DND-41 (cell line): Measurements from ENCODE around the gene TBL1X.

ENCODE experiments used
- ATAC-seq: fragments of 200-7000 bp; cut with Tn5 transposase; 3 replicates; pipeline ENCODE4 v1.9.1; 2021; ENCODE audit warnings: low read depth; ENCODE audit not compliant: insufficient read depth
- DNase-seq: peaks from one replicate; pipeline ENCODE4 v3.0.0-alpha.2; 2020
- H2AFZ ChIP-seq: 2 replicates; pipeline ENCODE4 v1.6.0; 2012; ENCODE audit warnings: low read depth, low read length
- H3K27ac ChIP-seq: 2 replicates; pipeline ENCODE4 v1.5.1; 2012; ENCODE audit warnings: low read length, inconsistent platforms
- H3K27me3 ChIP-seq: fragments of 200-600 bp; sonication (generic); 2 replicates; pipeline ENCODE4 v1.6.0; 2012; ENCODE audit warnings: low read length, mild to moderate bottlenecking, inconsistent platforms; ENCODE audit not compliant: insufficient read depth, poor library complexity
- H3K36me3 ChIP-seq: 2 replicates; pipeline ENCODE4 v1.5.1; 2012; ENCODE audit warnings: low read length, inconsistent platforms; ENCODE audit not compliant: insufficient read depth
- H3K4me1 ChIP-seq: 2 replicates; pipeline ENCODE4 v1.5.1; 2012; ENCODE audit warnings: mild to moderate bottlenecking, low read length; ENCODE audit not compliant: insufficient read depth
- H3K4me2 ChIP-seq: 2 replicates; pipeline ENCODE4 v1.6.0; 2012; ENCODE audit warnings: mild to moderate bottlenecking, moderate library complexity, low read length, inconsistent platforms; ENCODE audit not compliant: insufficient read depth
- H3K4me3 ChIP-seq, 2 experiments: fragments of 200-600 bp in 1 of 2; shearing (Covaris generic) in 1 of 2; 2 replicates each; pipeline ENCODE4 v1.5.1; 2012 to 2016; ENCODE audit warnings: inconsistent platforms in 2 of 2, low read length in 2 of 2, mild to moderate bottlenecking in 2 of 2, low read depth in 1 of 2, moderate library complexity in 1 of 2
- H3K79me2 ChIP-seq: 2 replicates; pipeline ENCODE4 v1.6.0; 2012; ENCODE audit warnings: low read length, inconsistent platforms; ENCODE audit not compliant: insufficient read depth
- H3K9ac ChIP-seq: 2 replicates; pipeline ENCODE4 v1.6.0; 2012; ENCODE audit warnings: low read depth, mild to moderate bottlenecking, inconsistent platforms, low read length, moderate library complexity
- H3K9me3 ChIP-seq: 2 replicates; pipeline ENCODE4 v1.5.1; 2012; ENCODE audit warnings: low read length, moderate library complexity, mild to moderate bottlenecking, inconsistent platforms; ENCODE audit not compliant: insufficient read depth, severe bottlenecking
- H4K20me1 ChIP-seq: 2 replicates; pipeline ENCODE4 v1.6.0; 2012; ENCODE audit warnings: low read length; ENCODE audit not compliant: insufficient read depth
- EZH2 ChIP-seq: IDR thresholded peaks from 3 replicates; pipeline ENCODE4 v1.6.1; 2012; ENCODE audit warnings: borderline replicate concordance, low read depth, mild to moderate bottlenecking, moderate library complexity, low read length, inconsistent platforms; ENCODE audit not compliant: severe bottlenecking
- TF ChIP-seq, protein P1 (sequence below): IDR thresholded peaks from 2 replicates; pipeline ENCODE4 v1.5.1; 2012; ENCODE audit warnings: borderline replicate concordance, low read length, moderate library complexity, mild to moderate bottlenecking; ENCODE audit not compliant: poor library complexity, severe bottlenecking; ENCODE audit errors: extremely low read depth

Gene TBL1X

DNA sequence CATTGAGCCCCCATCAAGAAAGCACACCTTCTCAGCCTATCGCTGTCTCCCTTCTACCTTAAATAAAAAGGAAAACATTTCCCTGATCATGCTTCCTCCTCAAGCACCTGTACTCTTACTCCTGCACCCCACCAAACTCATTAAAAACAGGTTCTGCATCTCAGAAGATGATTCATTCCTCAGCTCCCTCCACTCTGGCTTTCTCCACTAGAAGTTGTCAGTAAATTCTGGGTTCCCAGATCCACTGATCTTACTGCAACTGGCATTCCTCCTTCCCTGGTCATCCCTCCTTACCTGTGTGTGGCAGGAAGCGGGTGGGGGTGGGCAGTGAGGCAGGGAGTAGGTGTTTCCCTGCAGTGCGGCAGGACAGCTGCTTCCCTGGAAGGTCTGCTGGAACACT is 192.0 kb downstream of the TBL1X start:
- Histone ChIP-seq H3K79me2 (no peaks in the 10 kb centered on the region), H3K4me3 (no peak overlapping the region), H3K27me3 (no peaks in the 10 kb centered on the region), H3K4me2 (no peak overlapping the region), H3K36me3 (peaks cover 7% of the 10 kb centered on the region; the same call in 1 of the 2 replicates), H2AFZ (no peak overlapping the region), H4K20me1 (no peaks in the 10 kb centered on the region), H3K27ac (no peak overlapping the region), H3K4me1 (no peaks in the 10 kb centered on the region), H3K9ac (no peak overlapping the region), H3K9me3 (no peaks in the 10 kb centered on the region)
- TF ChIP-seq, protein P1, sequence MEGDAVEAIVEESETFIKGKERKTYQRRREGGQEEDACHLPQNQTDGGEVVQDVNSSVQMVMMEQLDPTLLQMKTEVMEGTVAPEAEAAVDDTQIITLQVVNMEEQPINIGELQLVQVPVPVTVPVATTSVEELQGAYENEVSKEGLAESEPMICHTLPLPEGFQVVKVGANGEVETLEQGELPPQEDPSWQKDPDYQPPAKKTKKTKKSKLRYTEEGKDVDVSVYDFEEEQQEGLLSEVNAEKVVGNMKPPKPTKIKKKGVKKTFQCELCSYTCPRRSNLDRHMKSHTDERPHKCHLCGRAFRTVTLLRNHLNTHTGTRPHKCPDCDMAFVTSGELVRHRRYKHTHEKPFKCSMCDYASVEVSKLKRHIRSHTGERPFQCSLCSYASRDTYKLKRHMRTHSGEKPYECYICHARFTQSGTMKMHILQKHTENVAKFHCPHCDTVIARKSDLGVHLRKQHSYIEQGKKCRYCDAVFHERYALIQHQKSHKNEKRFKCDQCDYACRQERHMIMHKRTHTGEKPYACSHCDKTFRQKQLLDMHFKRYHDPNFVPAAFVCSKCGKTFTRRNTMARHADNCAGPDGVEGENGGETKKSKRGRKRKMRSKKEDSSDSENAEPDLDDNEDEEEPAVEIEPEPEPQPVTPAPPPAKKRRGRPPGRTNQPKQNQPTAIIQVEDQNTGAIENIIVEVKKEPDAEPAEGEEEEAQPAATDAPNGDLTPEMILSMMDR: no peak
- no peak for TF ChIP-seq EZH2
- ATAC-seq (no peak), DNase-seq (no peak)

DNA sequence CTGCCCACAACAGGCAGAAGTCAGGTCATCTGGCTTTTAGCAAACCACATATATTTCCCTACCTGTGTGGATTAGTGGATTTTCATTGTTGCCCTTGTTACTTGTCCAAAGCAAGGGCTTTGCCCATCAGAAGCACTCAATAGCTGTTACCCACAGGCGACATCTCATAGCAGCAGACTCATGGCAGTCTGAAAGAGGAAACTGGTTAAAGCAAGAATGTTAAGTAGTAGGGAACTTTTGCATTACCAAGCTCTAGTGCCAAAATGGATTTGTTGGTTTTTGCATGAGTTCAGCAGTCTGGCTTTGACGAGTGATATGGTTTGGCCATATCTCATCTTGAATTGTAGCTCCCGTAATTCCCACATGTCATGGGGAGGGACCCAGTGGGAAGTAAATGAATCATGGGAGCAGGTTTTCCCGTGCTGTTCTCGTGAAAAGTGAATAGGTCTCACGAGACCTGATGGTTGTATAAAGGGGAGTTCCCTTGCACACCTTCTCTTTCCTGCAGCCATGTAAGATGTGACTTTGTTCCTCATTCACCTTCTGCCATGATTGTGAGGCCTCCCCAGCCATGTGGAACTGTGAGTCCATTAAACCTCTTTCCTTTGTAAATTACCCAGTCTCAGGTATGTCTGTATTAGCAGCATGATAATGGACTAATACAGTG is 192.9 kb downstream of the TBL1X start:
- H3K27ac ChIP-seq: no peak overlapping the region
- no peak overlapping the region for H3K9ac ChIP-seq
- TF ChIP-seq, protein P1: no peak
- no peak for TF ChIP-seq EZH2
- no peaks in the 10 kb centered on the region for H3K79me2 ChIP-seq
- H3K4me1 ChIP-seq: no peaks in the 10 kb centered on the region
- no peak overlapping the region for H3K4me3 ChIP-seq
- H3K4me2 ChIP-seq: no peak overlapping the region
- DNase-seq: no peak
- H3K9me3 ChIP-seq: no peaks in the 10 kb centered on the region
- no peak overlapping the region for H2AFZ ChIP-seq
- H4K20me1 ChIP-seq: no peaks in the 10 kb centered on the region
- ATAC-seq: no peak
- peaks cover 7% of the 10 kb centered on the region; the same call in 1 of the 2 replicates for H3K36me3 ChIP-seq
- no peaks in the 10 kb centered on the region for H3K27me3 ChIP-seq

DNA sequence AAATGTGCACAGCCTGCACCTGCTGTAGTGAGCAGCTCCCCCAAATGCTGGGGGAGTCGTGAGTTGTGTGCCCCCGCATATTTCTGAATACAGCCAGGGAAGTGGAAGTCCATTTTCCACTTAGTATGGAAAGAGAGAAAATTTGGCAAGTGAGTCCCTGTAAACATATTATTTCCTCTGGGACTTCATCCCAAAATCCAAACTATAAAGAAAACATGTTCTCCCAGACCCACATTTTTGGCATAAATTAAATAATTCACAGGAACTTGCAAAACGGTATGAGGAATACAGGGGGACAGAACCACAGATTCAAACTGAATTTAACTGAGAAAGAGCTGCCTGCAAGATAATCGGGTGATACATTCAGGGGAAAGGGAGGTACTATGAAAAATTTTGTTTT is 193.6 kb downstream of the TBL1X start:
- Histone ChIP-seq H3K9ac (no peak overlapping the region), H4K20me1 (no peaks in the 10 kb centered on the region), H3K36me3 (peaks cover 7% of the 10 kb centered on the region; the same call in 1 of the 2 replicates), H3K4me1 (no peaks in the 10 kb centered on the region), H2AFZ (no peak overlapping the region), H3K27me3 (no peaks in the 10 kb centered on the region), H3K4me3 (no peak overlapping the region), H3K27ac (no peak overlapping the region), H3K9me3 (no peaks in the 10 kb centered on the region), H3K79me2 (no peaks in the 10 kb centered on the region), H3K4me2 (no peak overlapping the region)
- TF ChIP-seq, protein P1: no peak
- no peak for TF ChIP-seq EZH2
- DNase-seq: no peak
- no peak for ATAC-seq
